Neural progenitor cell (in vitro differentiated cells): ENCODE data around the gene MAK. TPM values are rescaled to one million over a fixed set of nuclear protein-coding genes. Genes with fewer than 3 reads are reported as not detected.
A peak's percentile ranks its signal among the peaks of the same experiment; 100 is the strongest.

Experiments used
- DNase-seq: peaks from one replicate; pipeline ENCODE4 v3.0.0-alpha.2; 2016; ENCODE audit warnings: low spot score
- H2AFZ ChIP-seq: fragments of 200-600 bp; sonication (generic); replicated peaks from 2 replicates; pipeline ENCODE4 v1.6.1; 2016; ENCODE audit warnings: antibody characterized with exemption
- H3F3A ChIP-seq: fragments of 200-600 bp; sonication (generic); 2 replicates; pipeline ENCODE4 v1.6.1; 2016; ENCODE audit warnings: antibody characterized with exemption, low read depth
- H3K27ac ChIP-seq: fragments of 200-600 bp; sonication (generic); 2 replicates; pipeline ENCODE4 v1.5.1; 2016; ENCODE audit warnings: mild to moderate bottlenecking
- H3K27me3 ChIP-seq: fragments of 200-600 bp; sonication (generic); 2 replicates; pipeline ENCODE4 v1.6.1; 2016; ENCODE audit warnings: mild to moderate bottlenecking, moderate library complexity
- H3K36me3 ChIP-seq: fragments of 200-600 bp; sonication (generic); 2 replicates; pipeline ENCODE4 v1.5.1; 2016
- H3K4me1 ChIP-seq: fragments of 200-600 bp; sonication (generic); 2 replicates; pipeline ENCODE4 v1.6.1; 2016; ENCODE audit warnings: mixed run types
- H3K4me2 ChIP-seq: fragments of 200-600 bp; sonication (generic); 2 replicates; pipeline ENCODE4 v1.6.1; 2016
- H3K4me3 ChIP-seq: fragments of 200-600 bp; sonication (generic); 2 replicates; pipeline ENCODE4 v1.5.1; 2016
- H3K79me2 ChIP-seq: fragments of 200-600 bp; sonication (generic); 2 replicates; pipeline ENCODE4 v1.6.1; 2016; ENCODE audit warnings: low read depth
- H3K9ac ChIP-seq: fragments of 200-600 bp; sonication (generic); 2 replicates; pipeline ENCODE4 v1.6.1; 2016
- H3K9me3 ChIP-seq: fragments of 200-600 bp; sonication (generic); 2 replicates; pipeline ENCODE4 v1.5.1; 2016; ENCODE audit warnings: low read depth
- H4K20me1 ChIP-seq: fragments of 200-600 bp; sonication (generic); 2 replicates; pipeline ENCODE4 v1.6.1; 2016; ENCODE audit warnings: low read depth
- H3K27ac Mint-ChIP-seq: 3 replicates; pipeline ENCODE4 v1.8.0; 2021; ENCODE audit warnings: mixed read lengths
- H3K27me3 Mint-ChIP-seq: 2 replicates; pipeline ENCODE4 v1.8.0; 2022; ENCODE audit warnings: low read depth, mild to moderate bottlenecking, inconsistent platforms, moderate library complexity, mixed read lengths; ENCODE audit not compliant: insufficient read depth
- H3K36me3 Mint-ChIP-seq: 3 replicates; pipeline ENCODE4 v1.8.0; 2021; ENCODE audit warnings: mixed read lengths
- H3K4me1 Mint-ChIP-seq: 3 replicates; pipeline ENCODE4 v1.8.0; 2021; ENCODE audit warnings: mixed read lengths
- H3K4me3 Mint-ChIP-seq: 3 replicates; pipeline ENCODE4 v1.8.0; 2021; ENCODE audit warnings: mild to moderate bottlenecking, moderate library complexity, mixed read lengths
- H3K9me3 Mint-ChIP-seq: 3 replicates; pipeline ENCODE4 v1.8.0; 2020; ENCODE audit warnings: mixed read lengths
- CTCF ChIP-seq: fragments of 200-600 bp; sonication (generic); IDR thresholded peaks from 2 replicates; pipeline ENCODE4 v1.5.1; 2017; ENCODE audit warnings: antibody characterized with exemption, mild to moderate bottlenecking
- EZH2 ChIP-seq: fragments of 200-600 bp; sonication (generic); IDR thresholded peaks from 2 replicates; pipeline ENCODE4 v1.6.1; 2017; ENCODE audit warnings: antibody characterized with exemption, mild to moderate bottlenecking, moderate library complexity
- EZH2phosphoT487 ChIP-seq: fragments of 200-600 bp; sonication (generic); IDR thresholded peaks from 2 replicates; pipeline ENCODE4 v1.6.1; 2017; ENCODE audit warnings: antibody characterized with exemption
- total RNA-seq: library from RNA; depleted of rRNA; stranded (reverse); fragments of >200 nt; gene quantifications from 2 replicates; pipeline ENCODE4 v1.2.3, GENCODE V29; 2015; ENCODE audit warnings: low replicate concordance

MAK gene
- total RNA-seq, 1 donor from 2014 or later: 4.2 TPM

DNA sequence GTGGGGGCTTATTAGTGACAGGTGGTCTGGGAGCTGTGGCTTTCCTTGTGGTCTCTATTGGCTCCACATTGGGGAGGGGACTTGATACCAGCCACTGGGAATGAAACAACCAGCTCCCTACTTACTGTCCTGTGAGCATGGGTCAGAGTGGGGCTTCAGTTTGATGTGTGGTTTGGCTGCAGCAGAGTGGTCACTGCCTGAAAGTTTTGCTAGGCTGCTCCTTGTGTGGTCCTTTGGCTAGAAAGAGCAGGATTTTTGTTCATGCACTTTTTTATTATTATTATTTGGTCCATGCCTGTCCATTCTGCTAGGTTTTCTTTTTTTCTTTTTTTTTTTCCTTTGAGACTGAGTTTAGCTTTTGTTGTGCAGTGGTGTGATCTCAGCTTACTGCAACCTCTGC lies 98.3 kb downstream of the MAK start:
- no peak for DNase-seq
- Histone ChIP-seq H3K36me3 (no peaks in the 10 kb centered on the region), H2AFZ (no peak overlapping the region), H3K9ac (no peak overlapping the region), H4K20me1 (no peaks in the 10 kb centered on the region), H3F3A (no peaks in the 10 kb centered on the region), H3K4me3 (no peak overlapping the region), H3K9me3 (no peaks in the 10 kb centered on the region), H3K4me2 (no peak overlapping the region), H3K27ac (no peak overlapping the region), H3K4me1 (no peaks in the 10 kb centered on the region), H3K79me2 (no peaks in the 10 kb centered on the region), H3K27me3 (no peaks in the 10 kb centered on the region)
- Mint-ChIP-seq H3K4me3 (no peak overlapping the region), H3K9me3 (no peaks in the 10 kb centered on the region), H3K4me1 (no peaks in the 10 kb centered on the region), H3K27me3 (no peaks in the 10 kb centered on the region), H3K27ac (no peak overlapping the region), H3K36me3 (peaks cover 5% of the 10 kb centered on the region)
- TF ChIP-seq CTCF (no peak), EZH2 (no peak), EZH2phosphoT487 (no peak)

DNA sequence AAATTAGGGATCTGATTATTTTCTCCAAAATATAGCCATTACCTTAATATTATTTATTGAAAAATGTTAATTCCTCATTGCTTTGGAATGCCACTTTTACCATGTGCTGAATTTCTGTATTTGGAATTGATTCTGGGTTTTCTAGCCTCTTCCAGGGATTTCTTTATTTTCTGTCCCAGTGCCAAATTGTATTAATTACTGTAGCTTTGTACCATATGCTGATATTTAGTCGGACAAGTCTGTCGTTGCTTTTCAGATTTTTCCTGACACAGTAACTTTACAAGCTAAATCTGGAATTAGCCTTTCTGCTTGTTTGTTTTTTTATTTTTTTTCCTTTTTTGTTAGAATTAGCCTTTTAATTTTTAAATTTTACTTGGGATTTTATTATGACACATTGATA lies 101.6 kb downstream of the MAK start:
- no peak for DNase-seq
- Histone ChIP-seq H3K4me1 (no peaks in the 10 kb centered on the region), H3K27me3 (no peaks in the 10 kb centered on the region), H2AFZ (no peak overlapping the region), H3K9ac (no peak overlapping the region), H3K27ac (no peak overlapping the region), H3K79me2 (no peaks in the 10 kb centered on the region), H3F3A (peaks cover 8% of the 10 kb centered on the region), H3K4me2 (no peak overlapping the region), H3K36me3 (no peaks in the 10 kb centered on the region), H3K9me3 (no peaks in the 10 kb centered on the region), H4K20me1 (no peaks in the 10 kb centered on the region), H3K4me3 (no peak overlapping the region)
- Mint-ChIP-seq H3K4me3 (no peak overlapping the region), H3K27me3 (no peaks in the 10 kb centered on the region), H3K27ac (no peak overlapping the region), H3K36me3 (peaks cover 13% of the 10 kb centered on the region), H3K4me1 (no peaks in the 10 kb centered on the region), H3K9me3 (no peaks in the 10 kb centered on the region)
- no peak for TF ChIP-seq CTCF
- TF ChIP-seq EZH2: no peak
- no peak for TF ChIP-seq EZH2phosphoT487

DNA sequence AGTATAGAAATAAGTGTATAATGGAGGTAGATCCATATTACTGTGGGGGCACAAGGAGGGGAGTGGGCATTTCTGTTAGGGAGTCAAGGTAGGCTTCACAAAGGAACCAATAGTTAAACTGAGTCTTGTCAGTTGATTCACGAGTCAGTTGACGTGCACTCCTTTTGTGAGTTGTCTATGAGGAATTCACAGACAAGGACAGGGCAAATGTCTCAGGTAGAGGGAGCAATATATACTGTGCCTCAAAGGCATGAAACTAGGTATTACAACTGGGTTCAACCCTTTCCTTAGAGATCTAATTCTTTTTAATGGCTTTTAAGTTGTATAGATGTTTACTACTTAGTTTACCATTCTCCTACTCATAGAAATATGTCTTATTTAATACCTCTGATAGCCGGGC lies 104.5 kb downstream of the MAK start:
- Histone ChIP-seq H3K4me3 (no peak overlapping the region), H3K36me3 (no peaks in the 10 kb centered on the region), H4K20me1 (no peaks in the 10 kb centered on the region), H3K9ac (no peak overlapping the region), H3K4me2 (no peak overlapping the region), H2AFZ (no peak overlapping the region), H3K27me3 (no peaks in the 10 kb centered on the region), H3K9me3 (no peaks in the 10 kb centered on the region), H3K79me2 (no peaks in the 10 kb centered on the region), H3K4me1 (no peaks in the 10 kb centered on the region), H3K27ac (peak overlapping the region; percentile 37), H3F3A (peaks cover 8% of the 10 kb centered on the region)
- Mint-ChIP-seq H3K4me3 (no peak overlapping the region), H3K9me3 (no peaks in the 10 kb centered on the region), H3K4me1 (no peaks in the 10 kb centered on the region), H3K36me3 (peaks cover 21% of the 10 kb centered on the region), H3K27me3 (no peaks in the 10 kb centered on the region), H3K27ac (no peak overlapping the region)
- DNase-seq: no peak
- no peak for TF ChIP-seq EZH2phosphoT487
- TF ChIP-seq EZH2: no peak
- no peak for TF ChIP-seq CTCF
